HUDEP-2 (cell line): ENCODE results near the gene SOHLH1.

Source experiments
- DNase-seq, 76 experiments: peaks; one replicate each; lab custom pipeline; 2025; ENCODE audit not compliant: unreplicated experiment in 76 of 76; lab: John Stamatoyannopoulos, UW

SOHLH1 gene

GRCh38 chr9:135705376-135705775 lies 6.1 kb upstream of the SOHLH1 start:
- DNase-seq, result no peak

- no peak for DNase-seq
Observed at GRCh38 chr9:135704483-135704882, 5.2 kb upstream of the SOHLH1 start.

GRCh38 chr9:135703726-135704125 lies 4.4 kb upstream of the SOHLH1 start:
- DNase-seq, result no peak

- peak in 38 of 76 experiments; percentile 2 to 50 (median 18) for DNase-seq
Observed at GRCh38 chr9:135701959-135702721, 2.9 kb upstream of the SOHLH1 start, which contains the start of gene KCNT1. KCNT1 (plus strand) TSS chr9:135702185; CDS start chr9:135702259, 74 bp downstream.

GRCh38 chr9:135701067-135701958 lies 2.0 kb upstream of the SOHLH1 start:
- DNase-seq, result no peak

- no peak for DNase-seq
Observed at GRCh38 chr9:135700525-135700924, 1.2 kb upstream of the SOHLH1 start.

GRCh38 chr9:135698767-135699166 lies 514 bp downstream of the SOHLH1 start:
- DNase-seq, result no peak

GRCh38 chr9:135698236-135698635 lies 1.0 kb downstream of the SOHLH1 start:
- no peak for DNase-seq

- DNase-seq, result no peak
Observed at GRCh38 chr9:135697226-135697625, 2.1 kb downstream of the SOHLH1 start.

GRCh38 chr9:135696446-135696845 lies 2.8 kb downstream of the SOHLH1 start:
- no peak for DNase-seq

- DNase-seq, result no peak
Observed at GRCh38 chr9:135695642-135696041, 3.6 kb downstream of the SOHLH1 start.

- DNase-seq, result no peak
Observed at GRCh38 chr9:135695036-135695435, 4.2 kb downstream of the SOHLH1 start.

- no peak for DNase-seq
Observed at GRCh38 chr9:135694414-135694813, 4.9 kb downstream of the SOHLH1 start.

- no peak for DNase-seq
Observed at GRCh38 chr9:135693771-135694170, 5.5 kb downstream of the SOHLH1 start.

GRCh38 chr9:135693265-135693664 lies 6.0 kb downstream of the SOHLH1 start:
- no peak for DNase-seq

- DNase-seq, result no peak
Observed at GRCh38 chr9:135692410-135692809, 6.9 kb downstream of the SOHLH1 start.

GRCh38 chr9:135690836-135691570 lies 8.3 kb downstream of the SOHLH1 start:
- DNase-seq, result no peak

- DNase-seq, result no peak
Observed at GRCh38 chr9:135689011-135689410, 10.3 kb downstream of the SOHLH1 start.

- no peak for DNase-seq
Observed at GRCh38 chr9:135687216-135687615, 12.1 kb downstream of the SOHLH1 start.

- DNase-seq, result no peak
Observed at GRCh38 chr9:135684691-135685090, 14.6 kb downstream of the SOHLH1 start.
